CD4-positive, alpha-beta T cell treated with Interleukin-10 for 1 hour (primary cell): ENCODE measurements around the gene PCNT.
"Not testable (repeated sequence)": the region's sequence is repeated elsewhere in the genome, so short reads cannot be mapped to it uniquely, and the experiment has no call there.

Experiments used
- DNase-seq: peaks from one replicate; pipeline ENCODE4 v3.0.0-alpha.2; 2020

Gene PCNT

GRCh38 chr21:46457801-46458314, 133.9 kb downstream of the PCNT start:
- no peak for DNase-seq

- DNase-seq: peak; percentile 96
Observed at GRCh38 chr21:46458315-46459023, 134.5 kb downstream of the PCNT start, which contains the start of gene DIP2A. Gene DIP2A, plus strand, starts transcription at chr21:46458891. Its CDS starts 241 bp downstream, at chr21:46459132.

DNA sequence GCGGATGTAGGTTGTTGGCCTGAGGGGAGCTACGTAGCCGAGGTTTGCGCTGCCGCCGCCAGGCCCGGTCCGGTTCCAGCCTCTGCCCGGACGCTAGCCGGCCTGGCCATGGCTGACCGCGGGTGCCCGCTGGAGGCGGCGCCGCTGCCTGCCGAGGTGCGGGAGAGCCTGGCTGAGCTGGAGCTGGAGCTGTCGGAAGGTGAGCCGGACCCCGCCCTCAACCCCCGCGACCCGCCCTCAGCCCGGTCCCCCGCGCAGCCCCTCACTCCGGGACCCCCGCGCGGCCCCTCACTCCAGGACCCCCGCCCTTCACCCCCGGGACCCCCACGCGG, 135.0 kb downstream of the PCNT start:
- no peak for DNase-seq

GRCh38 chr21:46459356-46460112, 135.6 kb downstream of the PCNT start:
- peak; percentile 11 for DNase-seq

- DNase-seq: no peak
Observed at GRCh38 chr21:46461909-46462308, 138.0 kb downstream of the PCNT start.

GRCh38 chr21:46465153-46465552, 141.2 kb downstream of the PCNT start:
- DNase-seq: not testable (repeated sequence)

- DNase-seq: no peak
Observed at GRCh38 chr21:46465651-46466050, 141.7 kb downstream of the PCNT start.

- no peak for DNase-seq
Observed at GRCh38 chr21:46468108-46468774, 144.3 kb downstream of the PCNT start.

GRCh38 chr21:46469275-46469674, 145.3 kb downstream of the PCNT start:
- DNase-seq: no peak

- DNase-seq: no peak
Observed at GRCh38 chr21:46471514-46471913, 147.6 kb downstream of the PCNT start.

- no peak for DNase-seq
Observed at GRCh38 chr21:46472246-46472645, 148.3 kb downstream of the PCNT start.

DNA sequence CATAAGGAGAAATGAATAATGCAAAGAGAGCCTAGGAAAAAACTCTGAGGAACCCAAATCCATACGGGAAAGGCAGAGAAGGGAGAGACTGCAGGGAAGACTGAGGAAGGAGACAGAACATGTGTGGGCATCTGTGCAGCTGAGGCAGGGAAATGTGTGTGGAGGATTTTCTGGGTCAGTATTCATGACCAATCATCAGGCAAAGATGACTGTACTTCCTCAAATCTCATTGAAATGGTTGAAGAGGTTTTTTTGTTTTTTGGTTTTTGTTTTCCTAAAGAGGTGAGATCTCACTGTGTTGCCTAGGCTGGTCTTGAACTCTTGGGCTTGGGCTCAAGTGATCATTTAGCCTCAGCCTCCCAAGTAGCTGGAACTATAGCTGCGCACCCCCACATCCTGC, 150.4 kb downstream of the PCNT start:
- DNase-seq: no peak

DNA sequence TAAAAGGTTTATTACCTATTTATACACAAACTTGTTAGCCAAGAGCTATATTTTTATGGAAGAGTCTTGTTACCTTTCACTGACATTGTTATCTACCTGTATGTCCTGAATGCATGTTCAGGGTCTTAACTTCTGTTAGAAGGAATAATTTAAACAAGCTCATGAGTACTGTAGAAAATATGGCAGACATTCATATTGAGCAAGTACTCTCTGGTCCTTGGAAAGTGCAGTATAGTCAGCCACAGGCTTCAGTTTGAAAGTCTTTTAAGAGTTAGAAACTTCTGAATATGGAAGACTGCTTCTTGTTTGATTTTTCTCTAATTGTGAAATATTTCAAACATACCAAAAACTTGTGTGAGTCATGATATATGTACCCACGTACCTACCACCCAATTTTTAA, 151.3 kb downstream of the PCNT start:
- no peak for DNase-seq

DNA sequence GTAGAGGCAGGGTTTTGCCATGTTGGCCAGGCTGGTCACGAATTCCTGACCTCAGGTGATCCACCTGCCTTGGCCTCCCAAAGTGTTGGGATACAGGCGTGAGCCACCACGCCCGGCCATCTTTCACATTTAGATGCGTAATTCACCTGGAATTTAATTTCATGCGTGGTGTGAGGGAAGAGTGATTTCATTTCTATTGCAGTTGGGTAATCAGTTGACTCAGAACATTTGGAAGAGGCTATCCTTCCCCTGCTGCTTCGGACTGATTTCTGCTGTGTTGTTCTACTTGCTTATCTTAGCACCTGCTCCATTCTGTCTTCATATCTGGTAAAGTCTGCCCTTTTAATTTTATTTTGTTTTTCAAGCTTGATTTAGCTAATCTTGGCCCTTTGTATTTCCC, 153.8 kb downstream of the PCNT start:
- no peak for DNase-seq

DNA sequence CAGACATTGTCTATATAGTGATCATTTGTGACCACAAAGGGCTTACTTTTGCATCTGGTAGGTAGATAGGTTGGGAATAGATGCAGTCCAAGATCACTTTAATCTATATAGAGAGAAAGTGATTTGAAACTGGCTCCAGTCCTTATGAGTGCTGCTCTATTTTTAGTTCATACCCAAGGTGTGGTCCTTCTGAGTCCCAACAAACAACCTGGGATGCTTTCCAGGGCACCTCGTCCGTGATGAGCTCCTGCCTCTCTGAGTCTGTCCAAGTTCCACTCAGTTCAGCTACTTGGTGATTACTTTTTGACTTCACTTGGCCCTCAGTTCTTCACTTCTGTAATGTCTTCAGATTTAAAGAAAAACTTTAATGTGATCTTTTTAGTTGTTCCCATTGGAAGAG, 155.0 kb downstream of the PCNT start:
- DNase-seq: no peak

DNA sequence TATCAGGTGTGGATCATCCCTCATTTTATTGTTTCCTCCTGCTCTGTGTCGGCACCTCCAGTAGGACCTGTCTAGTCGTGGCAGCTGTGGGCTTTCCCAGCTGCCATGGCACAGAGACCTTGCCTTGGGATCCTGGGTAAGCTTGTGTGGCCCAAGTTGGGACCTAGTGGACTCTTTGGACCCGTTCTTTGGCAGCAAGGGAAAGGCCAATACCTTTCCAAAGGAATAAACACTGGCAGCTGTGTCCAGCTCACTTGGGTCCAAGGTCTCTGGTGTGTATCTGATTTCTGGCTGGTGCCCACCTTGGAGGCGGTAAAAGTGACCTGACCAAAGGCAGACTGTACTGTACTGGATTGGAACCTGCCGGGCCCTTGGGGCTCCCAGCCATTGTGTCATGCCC, 156.5 kb downstream of the PCNT start:
- DNase-seq: no peak

DNA sequence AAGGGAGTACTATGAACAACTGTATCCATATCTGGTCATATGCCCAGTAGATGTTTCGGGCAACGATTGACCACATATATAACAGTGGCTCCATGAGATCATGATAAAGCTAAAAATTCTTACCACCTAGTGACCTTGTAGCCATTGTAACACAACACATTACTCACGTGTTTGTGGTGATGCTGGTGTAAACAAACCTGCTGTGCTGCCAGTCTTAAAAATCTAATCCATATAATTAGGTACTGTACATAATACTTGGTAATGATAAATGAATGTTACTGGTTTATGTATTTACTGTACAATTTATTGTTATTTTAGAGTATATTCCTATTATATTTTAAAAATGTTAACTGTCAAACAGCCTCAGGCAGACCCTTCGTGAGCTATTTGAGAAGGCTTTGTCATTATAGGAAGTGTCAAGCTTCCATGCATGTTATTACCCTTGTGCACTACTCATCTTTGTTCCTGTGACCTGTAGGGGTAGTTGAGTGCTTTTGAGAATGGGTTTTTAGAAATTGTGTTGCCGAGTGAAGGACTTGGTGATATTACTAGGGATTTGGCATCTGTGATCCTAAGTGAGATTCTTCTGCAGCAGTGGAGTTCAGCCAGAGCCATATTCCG, 158.4 kb downstream of the PCNT start:
- no peak for DNase-seq

DNA sequence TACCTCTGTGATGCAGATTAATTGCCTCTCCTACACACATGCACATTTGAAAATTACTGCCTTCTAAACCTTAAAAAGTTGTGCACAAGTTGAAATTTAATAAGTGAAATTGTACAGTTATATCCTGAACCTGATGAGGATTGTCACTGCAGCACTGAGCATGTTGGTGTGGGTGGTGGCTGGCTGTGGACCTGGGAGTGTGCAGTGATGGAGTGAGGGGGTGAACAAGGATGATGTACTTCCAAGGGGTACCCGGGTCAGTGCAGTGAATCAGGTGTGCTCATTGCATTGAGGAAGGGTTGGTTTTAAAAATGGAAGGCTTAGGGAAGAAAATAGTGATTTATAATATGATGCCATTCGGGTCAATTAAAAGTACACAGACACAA, 158.9 kb downstream of the PCNT start:
- DNase-seq: no peak

DNA sequence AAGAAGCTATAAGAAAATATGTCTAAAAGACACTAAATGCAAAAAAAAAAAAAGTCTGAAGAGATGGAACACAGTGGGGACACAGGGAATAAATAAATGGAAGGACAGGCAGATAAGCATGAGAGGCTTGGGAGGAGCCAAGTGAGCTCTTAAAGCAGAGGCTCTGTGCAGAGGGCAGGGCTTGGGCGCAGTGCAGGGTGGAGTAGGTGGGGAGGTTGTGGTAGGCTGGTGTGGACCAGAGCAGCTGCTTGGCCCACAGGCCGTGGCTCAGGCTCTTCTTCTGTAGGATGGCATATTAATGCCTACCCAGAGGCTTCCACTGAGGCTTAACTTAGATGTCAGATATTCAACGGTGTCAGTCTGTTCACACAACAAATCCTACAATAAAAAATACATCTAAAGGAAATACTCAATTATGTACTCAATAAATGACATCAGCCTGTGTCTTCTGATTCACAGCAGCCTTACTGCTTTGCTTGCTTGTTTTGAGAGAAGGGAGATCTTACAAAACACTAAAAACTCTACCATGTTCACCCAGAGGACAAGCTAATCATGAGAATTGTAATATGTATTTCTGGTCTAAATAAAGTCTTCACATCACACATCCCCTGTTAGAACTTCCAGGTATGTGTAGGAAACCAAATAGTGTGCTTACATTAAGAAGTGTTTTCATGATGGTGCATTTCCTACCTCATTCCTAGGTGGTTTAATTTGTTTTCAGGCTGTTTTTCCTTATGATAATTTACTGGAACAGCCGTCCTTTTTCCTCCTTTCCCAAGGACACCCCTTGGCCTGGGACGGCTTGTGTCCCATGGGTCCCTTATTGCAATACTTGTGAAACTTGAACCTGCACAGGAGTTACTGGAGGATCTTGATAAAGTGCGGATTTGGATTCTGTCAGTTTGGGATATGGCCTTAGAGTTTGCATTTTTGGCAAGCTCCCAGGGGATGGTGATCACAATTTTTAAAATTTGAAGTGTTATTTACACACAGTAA, 159.6 kb downstream of the PCNT start:
- DNase-seq: peak; percentile 30

GRCh38 chr21:46486481-46487126, 162.6 kb downstream of the PCNT start:
- no peak for DNase-seq

- no peak for DNase-seq
Observed at GRCh38 chr21:46489162-46489663, 165.3 kb downstream of the PCNT start.
